NCI-H1092 (cell line): ENCODE data around the gene TMPRSS13.
"Not testable (repeated sequence)": the region's sequence is repeated elsewhere in the genome, so short reads cannot be mapped to it uniquely, and the experiment has no call there.

Experiments used
- DNase-seq: peaks from one replicate; lab custom pipeline; 2025; lab: John Stamatoyannopoulos, UW

Gene TMPRSS13

DNA sequence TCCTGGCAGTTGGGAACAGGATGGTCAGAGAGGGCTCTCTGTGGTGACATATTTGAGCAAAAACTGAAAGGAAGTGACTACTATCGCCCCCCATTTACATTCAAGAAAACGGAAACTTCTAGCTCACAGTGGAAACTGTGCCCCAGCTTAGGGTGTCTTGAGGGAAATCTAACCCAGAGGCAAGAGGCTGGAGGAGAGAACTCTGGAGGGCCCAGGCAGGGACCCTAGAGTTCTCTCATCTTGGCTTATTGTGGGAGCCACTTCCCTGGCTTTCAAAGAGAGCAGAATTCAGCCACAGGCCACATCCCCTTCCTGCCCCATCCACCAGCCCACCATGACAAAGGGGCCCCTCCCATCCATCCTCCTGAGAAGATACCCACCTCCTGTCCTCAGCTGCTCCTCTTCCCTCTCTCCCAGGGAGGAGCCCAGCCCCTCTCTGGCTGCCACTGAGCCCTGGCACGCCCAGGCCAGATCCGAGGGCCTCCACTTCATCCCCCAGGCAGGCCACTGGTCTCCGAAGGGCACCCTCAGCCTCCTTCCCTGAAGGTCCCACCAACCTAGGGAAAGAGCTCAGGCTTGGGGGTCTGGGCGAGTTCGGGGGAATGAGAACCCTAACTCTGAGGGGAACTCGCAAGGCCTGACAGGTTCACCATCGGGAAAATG lies 1.6 kb upstream of the TMPRSS13 start:
- DNase-seq = no peak

DNA sequence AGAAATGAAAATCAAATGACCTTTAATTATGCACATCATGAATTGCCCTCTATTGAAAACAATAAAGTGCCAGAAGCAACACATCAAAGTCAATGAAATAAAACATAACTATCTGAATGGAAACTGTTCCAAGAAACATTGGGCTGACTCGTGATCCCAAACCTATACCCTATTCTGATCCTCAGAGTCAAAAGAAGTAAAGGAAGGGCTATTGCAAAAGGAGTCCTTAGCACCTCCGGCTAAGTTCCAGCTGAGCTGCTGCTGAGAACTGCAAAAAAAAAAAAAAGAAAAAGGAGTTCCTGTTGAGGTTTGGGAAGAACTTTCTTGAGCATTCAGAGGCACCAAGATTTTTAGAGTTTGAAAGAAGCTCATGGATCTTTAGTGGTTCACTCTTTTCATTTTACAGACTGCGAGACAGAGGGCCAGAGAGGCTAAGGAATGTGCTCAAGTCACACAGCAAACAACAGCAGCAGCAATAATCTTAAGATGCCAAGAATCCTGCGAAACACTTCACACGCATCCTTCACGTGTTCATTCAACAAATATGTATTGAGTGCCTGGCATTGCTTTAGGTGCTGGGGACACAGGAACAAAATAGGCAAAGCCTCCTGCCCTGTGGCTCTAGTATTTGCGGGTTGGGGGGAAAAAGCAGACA lies 841 bp upstream of the TMPRSS13 start:
- DNase-seq = no peak

DNA sequence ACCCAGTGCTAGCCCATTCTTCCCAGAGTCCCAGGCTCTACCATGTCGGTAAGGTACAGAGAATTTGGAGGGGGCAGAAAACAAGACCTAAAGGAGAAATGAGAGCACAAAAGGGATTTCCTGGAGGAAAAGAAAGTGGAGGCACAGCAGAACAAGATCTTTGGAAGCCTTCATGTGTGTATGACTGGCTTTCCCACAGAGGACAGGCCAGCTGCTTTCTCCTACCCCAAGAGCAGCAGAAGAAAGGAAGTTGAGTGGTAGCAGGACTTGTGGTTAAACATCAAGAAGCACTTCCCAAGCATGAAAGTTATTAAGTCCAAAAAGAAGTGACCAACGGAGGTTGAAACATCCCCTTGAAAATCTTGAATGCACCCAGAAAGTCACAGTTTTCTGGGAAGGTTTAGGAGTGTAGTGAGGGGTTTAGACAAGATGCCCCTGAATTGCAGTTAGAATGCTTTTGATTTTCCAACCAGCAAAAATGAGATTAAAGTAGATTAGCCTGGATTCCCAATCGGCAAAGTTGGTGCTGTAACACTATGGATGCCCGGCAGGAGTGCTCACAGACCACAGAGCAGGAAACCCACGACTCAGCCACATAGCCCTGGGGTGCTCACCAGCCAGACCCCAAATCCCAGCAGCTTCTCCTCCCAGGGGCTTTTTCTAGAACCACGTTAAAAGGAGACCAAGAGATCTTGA lies 608 bp downstream of the TMPRSS13 start:
- DNase-seq = no peak

DNA sequence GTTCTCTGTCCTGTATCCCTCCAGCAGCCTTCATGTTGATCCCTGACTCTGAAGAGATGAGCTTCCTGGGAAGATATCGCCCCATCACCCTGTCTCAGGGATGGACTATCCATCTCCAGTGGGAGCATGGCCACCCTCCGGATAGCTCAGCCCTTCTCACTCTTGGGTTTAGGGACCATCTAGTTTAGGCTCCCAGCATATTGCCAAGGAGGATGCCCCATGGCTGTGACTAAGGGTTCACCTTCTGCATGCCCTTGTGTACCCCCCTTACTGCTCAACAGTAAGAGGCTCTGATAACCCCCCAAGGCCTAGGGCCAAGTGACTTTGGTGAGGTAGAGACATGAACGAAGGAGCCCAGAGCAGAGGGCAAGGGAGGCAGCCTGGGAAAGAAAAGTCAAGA lies 1.3 kb downstream of the TMPRSS13 start:
- no peak for DNase-seq

GRCh38 chr11:117926166-117926565 lies 3.0 kb downstream of the TMPRSS13 start:
- not testable (repeated sequence) for DNase-seq

DNA sequence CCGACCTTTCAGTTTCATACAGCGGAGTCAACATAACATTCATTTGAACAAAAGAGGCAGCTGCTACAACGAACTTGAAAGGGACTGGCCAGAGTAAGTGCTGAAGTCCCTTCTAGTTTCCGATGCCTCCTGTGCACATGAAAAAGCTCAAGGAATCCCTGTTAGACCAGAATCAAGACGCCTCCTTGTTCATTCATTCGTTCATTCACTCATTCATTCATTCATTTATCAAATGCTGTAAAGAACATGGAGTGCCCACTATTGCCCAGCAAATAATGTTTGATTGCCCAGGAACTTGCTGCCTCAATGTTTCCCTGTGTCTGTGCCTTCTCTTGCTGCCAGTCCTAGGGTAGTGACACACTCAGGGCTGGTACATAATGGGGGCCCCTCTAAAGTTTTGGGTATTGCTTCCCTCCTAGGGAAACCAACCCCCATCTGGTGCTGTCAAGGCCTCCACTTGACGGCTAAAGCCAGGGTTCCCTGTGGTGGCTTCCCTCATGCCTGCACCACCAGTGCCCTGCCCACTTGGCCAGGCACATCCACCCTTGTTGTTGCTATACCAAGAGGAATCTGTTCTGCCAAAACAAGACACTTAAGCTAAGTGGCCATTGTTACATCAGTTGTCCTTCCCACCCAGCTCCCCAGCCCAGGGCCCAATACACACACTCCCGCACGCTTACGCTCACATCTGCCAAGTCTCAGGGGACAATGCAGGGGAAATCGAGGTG lies 3.8 kb downstream of the TMPRSS13 start:
- DNase-seq = peak; percentile 72

DNA sequence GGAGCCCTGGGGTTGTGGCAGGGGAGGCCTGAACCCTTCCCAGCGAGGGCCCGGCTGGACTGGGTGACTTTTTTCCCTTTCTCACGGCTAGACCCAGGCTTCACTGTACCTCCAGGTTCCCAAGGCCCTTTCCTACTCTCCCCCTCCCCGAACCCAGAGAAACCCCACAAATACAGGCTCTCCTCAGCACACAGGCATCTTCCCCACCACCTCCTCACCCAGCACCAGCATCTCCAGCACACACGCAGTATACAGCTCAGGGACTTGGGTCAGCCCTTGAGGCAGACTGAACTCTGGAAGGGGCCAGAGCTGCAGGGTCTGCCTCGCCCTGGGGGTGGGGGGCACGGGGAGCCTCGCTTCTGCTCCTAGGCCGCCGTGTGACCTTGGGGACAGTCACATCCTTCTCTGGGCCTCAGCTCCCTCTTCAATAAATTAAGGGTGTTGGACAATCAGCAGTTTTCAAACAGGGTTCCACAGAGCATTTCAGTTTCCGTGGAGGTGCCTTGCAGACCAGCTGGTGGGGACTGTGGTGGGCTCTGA lies 4.5 kb downstream of the TMPRSS13 start:
- DNase-seq = no peak

DNA sequence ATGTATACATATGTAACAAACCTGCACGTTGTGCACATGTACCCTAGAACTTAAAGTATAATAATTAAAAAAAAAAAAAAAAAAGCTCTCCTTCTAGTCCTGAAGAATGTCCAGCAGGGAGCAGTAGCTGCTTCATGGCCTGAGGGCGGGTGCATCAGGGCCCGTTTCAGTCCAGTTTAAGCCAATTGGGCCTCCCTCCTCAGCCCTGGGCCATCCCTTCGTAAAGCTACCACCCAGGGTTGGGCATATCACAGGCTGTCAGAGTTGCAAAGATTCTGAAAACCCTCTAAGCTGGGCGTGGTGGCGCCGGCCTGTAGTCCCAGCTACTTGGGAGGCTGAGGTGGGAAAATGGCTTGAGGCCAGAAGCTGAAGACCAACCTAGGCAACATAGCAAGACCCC lies 5.4 kb downstream of the TMPRSS13 start:
- DNase-seq = no peak

DNA sequence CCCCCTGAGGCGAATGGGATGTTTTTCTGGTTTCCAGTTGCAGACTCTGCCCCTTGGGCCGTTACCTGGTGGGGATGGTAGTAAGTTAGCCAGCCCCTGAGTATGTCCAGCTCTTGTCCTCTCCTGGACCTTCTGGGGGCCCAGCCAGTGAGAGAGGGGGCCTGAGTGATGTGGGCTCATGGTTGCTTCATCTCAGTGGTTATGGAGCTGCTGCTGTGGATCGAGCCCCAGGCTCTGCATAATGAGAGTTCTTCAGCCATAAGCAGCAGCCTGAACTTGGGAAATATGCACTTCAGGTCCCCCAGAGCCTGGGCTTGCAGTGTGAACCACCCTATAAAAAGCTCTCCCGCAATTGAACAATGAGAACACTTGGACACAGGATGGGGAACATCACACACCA lies 5.9 kb downstream of the TMPRSS13 start:
- no peak for DNase-seq

- DNase-seq = no peak
Measured at GRCh38 chr11:117921893-117922292, 7.3 kb downstream of the TMPRSS13 start.

GRCh38 chr11:117921456-117921855 lies 7.7 kb downstream of the TMPRSS13 start:
- no peak for DNase-seq

GRCh38 chr11:117919781-117920221 lies 9.4 kb downstream of the TMPRSS13 start:
- DNase-seq = no peak

DNA sequence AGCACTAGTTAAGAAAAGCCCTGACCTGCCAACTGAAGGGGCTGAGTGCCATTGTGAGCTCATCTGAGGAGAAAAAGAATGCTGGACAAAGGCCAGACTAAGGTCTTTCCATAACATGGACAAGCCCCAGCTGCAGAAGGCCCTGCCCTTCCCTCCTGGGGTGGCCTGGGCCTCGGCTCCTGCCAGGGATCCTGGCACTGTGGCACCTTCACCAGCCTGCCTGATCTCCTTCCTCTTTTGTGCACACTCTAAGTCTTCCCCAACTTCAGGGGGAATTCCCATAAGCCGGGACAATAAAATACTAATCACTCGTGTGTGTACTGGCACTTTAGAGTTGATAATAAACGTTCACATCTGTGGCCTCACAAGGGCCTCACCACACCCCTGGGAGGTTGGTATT lies 9.9 kb downstream of the TMPRSS13 start:
- no peak for DNase-seq

- no peak for DNase-seq
Measured at GRCh38 chr11:117918366-117919255, 10.6 kb downstream of the TMPRSS13 start.

DNA sequence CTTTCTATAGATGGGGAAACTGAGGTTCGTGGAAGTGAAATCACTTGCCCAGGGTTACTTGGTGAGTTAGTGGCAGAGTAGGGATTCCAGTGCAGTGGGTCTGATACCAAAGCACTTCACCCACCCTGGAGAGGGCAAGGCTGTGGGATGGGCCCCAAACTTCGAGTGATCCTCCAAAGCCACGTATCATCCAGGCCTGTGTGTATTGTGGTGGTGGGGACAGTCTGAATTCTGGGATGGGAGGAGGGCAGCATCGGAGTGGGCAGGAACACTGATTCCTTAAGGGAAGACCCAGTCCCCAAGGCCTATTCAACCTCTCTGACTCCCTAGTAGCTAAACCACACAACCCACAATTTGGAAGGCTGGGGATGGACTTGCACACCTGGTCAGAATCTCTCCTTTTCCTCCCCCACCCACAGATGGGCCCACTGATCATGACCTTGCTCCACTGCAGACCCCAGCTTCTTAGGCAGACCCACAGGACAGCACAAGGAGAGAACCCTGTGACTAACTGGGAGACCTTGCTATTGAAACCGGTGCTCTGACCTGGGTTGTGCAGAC lies 11.5 kb downstream of the TMPRSS13 start:
- DNase-seq = no peak

- DNase-seq = no peak
Measured at GRCh38 chr11:117916956-117917355, 12.2 kb downstream of the TMPRSS13 start.

- DNase-seq = no peak
Measured at GRCh38 chr11:117915672-117916235, 13.4 kb downstream of the TMPRSS13 start.

DNA sequence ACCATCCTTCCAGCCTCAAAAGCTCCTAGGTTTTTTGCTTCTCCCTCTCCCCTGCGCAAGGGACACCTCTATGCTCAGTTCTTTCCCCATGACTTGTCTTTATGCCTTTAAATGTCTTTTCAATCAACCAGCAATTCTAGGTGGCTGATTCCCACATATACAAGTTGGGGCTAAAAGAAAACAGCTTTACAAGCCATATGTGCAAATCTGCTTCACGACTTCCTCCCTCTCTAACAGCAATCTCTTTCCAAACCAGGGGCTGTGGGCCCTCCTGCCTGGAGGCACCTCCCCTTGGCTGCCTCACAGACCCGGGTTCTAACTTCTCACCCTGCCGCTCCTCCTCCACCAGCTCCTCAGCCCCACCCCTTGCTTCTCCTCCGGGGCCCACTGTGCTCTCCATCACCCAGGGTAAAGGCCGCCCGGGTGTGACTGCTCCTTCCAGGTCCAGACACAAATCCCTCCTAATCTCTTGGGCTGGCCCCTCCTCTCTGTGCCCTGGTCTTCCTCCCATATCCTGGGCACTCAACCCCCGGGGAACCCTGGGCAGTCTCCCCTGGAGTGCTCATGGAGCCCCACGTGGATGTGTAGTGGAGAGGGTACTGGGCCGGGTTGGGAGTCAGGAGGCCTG lies 14.1 kb downstream of the TMPRSS13 start:
- no peak for DNase-seq

DNA sequence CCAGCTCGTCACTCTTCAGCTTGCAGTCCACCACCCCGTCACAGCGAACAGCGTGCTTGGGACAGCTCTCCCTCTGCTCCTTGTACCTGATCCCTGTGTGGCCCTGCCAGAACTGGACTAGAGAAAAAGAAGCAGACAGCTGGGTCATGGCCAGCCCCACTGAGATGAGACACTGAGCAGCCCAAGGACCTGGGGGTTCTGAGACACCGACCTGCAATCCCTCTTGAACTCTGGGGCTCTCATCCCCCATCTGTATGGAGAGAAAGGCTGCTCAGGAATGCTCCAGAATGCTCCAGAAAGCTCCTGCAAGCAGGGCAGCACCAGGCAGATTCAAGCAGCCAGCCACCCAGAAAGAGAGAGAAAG lies 14.8 kb downstream of the TMPRSS13 start:
- no peak for DNase-seq

DNA sequence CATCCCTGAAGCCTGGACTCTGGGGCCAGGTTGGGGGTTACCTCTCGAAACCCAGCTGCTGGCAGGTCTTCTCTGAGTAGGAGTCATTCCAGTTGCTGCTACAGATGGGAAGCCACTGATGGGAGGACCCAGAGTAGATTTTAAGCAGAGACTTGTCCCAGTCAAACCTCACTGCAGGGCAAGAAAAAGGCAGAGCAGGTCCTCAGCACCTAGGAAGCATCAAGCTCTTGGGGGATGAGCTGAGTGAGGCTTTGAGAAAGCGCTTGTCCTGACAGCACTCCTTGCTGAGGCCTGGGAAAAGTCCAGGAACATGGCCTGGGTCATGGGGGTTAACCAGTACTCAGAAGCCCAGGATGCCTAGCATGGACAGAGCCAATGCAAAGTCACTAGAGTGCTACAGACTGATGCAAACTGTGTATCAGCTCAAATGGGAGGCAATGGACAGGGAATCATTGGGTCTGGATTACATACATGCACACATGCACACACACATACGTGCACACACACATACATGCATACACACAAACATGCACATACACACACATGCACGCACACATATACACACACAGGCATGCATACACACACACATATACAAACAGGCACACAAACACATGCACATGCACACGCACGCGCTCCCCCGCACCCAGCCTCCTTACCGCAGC lies 15.3 kb downstream of the TMPRSS13 start:
- no peak for DNase-seq
